HG03342 (cell line): ENCODE results near the gene DUSP10.
A peak's percentile ranks its signal among the peaks of the same experiment; 100 is the strongest.

Source experiments
- ATAC-seq: cut with Tn5 transposase; IDR thresholded peaks from one replicate; pipeline ENCODE4 v1.9.1; 2021; ENCODE audit warnings: mild to moderate bottlenecking, moderate library complexity; ENCODE audit not compliant: unreplicated experiment

DUSP10 gene

DNA sequence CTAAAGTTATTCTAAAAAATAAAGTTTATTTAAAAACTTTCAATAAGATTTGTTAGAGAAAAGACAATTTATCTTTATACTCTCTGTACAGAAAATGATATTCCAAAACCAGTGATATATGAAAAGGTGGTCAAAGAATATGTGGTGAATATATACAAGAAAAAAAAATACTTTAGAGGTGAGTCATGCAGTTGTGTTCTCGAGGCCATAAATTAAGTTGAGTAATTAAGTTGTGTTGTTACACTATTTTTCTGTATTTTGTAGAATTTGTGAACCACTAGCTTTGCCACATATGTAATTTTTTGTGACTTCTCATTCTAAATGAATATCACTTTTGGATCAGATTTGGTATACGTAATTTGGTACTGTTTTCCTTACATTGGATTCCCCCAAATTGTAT is 23.6 kb upstream of the DUSP10 start:
- no peak for ATAC-seq

DNA sequence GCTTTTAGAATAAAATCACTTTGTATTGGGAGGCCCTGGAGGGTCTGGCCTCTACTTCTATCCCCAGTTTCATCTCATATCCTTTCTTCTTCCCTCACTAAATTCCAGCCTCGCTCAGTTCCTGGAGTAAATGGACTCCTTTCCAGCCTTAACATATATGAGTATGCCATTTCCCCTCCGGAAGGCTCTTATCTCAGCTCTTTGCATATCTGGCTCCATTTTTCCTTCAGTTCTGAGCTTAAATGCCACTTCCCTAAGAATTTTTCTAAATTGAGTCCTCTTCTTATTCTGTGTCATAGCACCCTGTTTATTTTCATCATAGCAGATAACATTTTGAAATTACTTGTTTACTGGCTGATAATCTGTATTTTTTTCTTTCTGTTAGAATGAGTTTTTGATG is 20.2 kb upstream of the DUSP10 start:
- ATAC-seq: no peak

DNA sequence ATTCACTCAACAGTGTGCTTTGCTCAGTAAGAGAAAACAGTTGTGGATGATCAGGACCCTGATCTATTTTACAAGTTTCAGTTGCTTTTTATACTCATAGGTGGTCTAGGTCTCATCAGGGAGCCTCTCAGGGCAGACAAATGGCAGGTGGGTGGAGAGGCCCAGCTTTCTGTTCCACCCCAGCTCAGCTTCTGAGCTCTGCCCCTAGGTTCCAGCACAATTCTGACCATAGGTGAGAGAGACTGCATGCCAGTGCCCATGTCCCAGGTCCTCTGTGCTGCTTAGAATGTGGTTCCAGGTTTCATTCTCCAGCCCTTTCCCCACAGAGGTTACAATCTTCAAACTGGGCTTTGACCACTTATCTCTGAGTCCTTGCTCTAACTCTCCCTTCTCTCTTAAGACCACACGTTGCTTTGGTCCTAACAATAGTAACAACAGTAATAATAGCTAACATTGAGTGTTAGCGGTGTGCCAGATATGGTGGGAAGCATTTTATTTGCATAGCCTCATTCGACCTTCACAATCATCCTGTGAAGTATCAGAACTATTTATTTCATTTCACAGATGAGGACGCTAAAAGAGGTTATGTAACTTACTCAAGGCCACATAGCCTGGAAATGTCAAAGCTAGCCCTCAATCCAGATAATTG is 19.6 kb upstream of the DUSP10 start:
- ATAC-seq: peak; percentile 67

DNA sequence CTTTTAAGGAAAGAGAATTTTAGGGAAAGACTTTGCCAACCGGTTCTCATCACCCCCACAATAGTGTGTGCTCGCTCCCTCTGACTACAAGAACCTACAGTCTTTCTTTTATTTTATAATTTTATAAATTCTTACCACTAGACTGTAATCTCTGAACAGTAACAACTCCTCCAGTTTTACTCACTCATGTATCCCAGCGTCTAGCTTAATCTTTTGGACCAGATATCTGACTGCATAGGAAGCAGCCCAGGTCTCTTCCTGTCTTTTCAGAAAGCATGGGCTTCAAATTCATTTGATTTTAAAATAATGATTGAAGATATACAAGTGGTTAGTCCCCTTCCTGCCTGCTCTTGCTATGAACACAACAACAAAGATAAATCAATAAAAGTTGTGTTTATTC is 19.0 kb upstream of the DUSP10 start:
- ATAC-seq: peak; percentile 6

DNA sequence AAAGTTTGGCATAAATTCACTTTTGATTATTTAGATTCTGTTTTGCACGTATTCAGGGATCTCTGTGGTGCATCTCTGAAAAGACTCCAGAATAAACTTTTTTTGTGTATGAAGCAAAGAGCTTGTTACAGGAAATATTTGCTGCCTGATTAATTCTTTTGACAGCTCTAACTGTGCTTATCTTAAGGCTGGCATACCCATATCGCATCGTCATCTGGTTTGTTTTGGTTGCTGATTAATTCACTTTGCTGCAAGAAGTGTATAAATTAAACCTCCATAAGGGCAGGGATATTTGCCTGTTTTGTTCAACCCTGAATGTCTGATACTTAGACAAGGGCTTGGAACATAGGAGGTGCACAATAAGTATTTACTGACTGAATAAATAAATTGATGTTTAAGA is 17.5 kb upstream of the DUSP10 start:
- ATAC-seq: no peak

DNA sequence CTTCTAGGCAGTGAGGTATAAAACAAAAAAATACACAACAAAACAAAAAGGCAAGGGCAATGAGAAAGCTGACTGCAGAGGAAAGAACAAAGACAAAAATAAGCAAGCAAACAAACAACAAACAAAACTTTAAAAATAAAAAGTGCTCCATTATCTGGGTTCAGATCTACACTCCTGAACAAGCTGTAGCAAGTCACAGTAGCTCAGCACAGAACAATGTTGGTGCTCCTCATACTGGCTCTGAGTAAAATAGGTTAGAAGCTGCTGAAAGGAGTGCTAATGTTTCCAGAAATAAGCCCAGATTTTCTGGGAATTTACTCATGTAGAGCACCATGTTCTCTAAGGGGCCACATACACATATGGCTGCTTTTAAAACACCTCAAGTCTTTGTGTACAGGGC is 16.6 kb upstream of the DUSP10 start:
- no peak for ATAC-seq

DNA sequence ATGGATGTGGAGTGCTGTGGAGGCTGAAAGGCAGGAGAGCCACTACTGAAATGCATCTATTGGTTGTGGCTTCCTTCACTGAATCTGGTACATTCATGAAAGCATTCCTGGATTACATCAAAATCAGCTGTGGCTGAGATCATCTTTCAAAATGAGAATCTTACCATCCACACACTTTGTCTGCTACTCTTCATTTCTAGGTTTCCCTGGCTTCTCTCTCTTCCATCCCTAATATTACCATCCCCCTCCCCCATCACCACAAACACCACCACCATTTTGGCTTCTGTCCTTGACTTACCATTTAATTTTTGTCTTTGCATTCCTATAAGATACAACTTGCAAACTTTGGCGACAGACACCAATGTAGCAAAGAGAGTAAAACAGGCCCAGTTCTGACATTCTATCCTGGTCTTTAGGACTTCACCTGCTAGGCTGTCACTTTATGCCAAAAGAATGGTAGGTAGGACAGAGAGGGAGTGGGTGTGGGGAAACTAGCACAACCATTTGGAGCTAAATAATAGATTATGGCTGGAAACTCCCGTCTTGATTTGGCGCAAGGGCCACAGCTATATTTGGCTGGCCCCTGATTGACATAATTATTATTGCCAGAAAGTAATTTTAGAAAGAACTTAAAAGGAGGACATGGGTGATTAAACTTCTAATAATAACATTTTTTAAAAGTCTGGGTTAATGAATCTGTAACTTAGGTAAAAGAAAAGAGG is 15.1 kb upstream of the DUSP10 start:
- no peak for ATAC-seq

DNA sequence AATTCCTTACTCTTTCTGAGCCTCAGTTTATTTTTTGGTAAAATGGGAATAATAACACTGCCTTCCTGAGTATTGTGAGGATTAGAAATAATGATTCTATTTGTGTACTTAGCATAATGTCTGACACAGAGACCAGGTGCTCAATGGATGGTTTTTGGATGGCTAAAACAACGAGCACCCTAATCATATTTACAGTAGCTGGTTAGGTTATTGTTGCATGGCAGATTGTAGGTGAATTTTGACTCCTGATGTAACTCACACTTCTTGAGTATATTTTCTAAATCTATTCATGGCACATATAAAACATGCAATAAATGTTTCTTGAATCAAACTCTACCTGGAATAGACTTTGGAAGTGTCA is 11.9 kb upstream of the DUSP10 start:
- ATAC-seq: peak; percentile 23

DNA sequence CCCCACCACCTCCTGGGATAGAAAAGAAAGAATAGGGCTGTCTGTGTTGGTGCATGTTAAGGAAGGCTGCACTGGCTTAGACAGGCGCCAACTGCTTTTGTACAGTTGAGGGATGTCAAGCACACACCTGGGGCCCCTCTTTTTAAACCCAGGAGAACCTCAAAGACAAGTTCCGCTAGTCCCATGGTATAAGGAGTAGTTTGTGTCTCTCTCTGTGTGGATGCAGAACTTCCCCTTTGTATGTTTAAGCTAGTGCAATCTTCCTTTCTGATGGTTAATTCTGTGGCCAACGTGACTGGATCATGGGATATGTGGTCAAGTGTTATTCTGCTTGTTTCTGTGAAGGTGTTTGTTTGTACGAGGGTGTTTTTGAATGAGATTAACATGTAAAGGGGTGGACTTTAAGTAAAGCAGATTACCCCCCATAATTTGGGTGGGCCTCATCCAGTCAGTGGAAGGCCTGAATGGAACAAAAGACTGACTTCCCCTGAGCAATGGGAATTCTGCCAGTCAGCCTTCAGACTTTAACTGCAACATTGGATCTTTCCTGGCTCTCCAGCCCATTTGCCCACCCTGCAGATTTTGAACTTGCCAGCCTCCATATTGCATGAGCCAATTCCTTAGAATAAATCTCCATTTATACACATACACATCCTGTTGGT is 9.5 kb upstream of the DUSP10 start:
- no peak for ATAC-seq

DNA sequence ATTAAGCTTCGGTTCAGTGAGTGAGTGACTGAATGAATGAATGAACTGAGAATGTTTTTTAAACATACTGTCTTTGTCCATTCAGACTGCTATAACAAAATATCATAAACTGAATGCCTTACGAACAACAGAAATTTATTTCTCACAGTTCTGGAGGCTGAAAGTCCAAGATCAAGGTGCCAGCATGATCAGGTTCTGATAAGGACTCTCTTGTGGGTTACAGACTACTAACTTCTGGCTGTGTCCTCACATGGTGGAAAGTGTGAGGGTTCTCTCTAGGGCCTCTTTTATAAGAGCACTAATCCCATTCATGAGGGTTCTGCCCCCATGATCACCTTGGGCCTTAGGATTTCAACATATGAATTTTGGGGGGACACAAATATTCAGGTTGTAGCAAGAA is 7.1 kb upstream of the DUSP10 start:
- ATAC-seq: no peak

DNA sequence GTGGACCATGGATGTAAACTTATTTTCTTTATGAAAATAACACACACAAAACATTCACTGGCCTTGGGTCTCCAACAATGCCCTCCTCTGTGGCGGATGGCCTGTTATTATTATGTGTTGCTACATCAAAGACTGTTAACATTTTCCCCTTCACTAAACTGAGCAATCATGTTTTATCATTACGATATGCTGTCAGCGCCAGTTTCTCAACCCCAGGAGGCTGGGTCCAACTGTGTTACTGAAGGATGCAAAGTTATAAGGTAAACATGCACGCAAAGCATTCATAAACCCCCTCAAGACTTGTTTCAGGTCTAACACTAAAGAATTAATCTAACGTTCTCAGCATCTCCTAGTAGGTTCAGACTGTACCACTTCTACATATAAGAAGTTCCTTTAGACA is 6.0 kb upstream of the DUSP10 start:
- ATAC-seq: no peak

DNA sequence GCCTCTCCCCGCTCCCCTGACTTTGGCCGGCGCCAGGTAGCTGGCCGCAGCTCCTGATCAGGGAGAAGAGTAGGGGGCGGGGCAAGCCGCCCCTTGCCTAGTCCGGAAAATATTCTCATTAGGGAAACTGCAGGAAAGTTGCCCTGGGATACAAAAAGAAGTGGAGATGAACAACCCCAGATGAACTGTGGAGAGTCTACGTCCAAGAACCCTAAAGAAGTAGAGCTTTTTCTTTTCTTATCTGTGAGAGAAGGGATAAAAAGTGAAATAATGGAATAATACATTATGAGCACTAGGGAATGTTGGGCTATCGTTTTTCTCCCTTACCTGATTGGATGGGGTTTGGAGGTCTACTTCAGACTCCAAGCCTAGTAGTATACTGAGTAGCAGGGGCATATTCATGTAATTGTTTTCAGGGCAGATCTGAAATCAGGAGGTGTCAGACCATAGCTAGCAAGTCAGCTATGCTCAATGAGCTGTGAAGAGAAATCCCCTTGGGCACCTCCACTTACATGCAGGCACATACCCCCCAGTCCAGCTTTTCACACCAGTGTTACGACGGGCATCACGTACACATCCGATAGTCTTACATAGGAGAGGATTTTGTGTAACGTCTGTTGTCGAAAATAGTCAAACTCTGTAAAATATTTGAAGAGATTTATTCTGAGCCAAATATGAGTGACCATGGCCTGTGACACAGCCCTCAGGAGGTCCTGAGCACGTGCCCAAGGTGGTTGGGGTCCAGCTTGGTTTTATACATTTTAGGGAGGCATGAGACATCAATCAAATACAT is 1.7 kb upstream of the DUSP10 start:
- peak; percentile 11 for ATAC-seq

DNA sequence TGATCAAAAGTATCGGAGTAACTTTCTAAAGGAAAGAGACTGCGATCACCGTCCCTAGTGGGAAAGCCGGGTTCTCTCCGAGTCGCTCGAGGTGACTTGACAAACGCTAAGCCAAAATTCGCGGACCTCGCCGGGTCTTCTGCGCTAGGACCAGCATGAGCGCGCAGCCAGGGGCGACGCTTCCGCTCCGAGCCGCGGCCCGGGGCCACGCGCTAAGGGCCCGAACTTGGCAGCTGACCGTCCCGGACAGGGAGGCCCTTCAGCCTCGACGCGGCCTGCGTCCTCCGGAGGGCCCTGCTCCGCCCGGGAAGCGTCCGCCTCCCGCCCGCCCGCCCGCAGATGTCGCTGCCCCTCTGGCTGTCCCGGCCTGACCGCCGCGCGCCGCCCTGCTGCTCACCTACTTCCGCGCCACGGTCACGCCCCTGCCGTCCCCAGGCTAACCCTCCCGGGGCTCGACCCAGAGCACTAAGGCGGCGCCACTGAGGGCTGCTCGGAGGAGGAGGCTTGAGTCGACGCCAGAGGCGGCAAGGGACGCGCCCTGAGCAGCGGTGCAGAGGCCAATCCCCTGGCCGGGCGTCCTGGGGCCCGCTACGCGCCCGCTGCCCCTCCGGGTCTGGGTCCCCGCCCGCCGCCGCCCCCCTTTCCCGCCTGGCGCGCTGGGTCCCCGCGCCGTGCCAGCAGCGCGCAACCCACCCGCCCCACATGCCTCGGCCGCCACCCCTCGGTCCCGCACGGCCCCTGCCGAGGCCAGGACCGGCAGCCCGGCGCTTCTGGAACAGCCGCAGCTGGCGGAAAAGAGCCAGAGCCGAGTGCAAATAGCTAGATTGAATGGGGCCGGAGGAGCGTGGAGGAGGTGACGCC is 896 bp upstream of the DUSP10 start:
- ATAC-seq: peak; percentile 37

DNA sequence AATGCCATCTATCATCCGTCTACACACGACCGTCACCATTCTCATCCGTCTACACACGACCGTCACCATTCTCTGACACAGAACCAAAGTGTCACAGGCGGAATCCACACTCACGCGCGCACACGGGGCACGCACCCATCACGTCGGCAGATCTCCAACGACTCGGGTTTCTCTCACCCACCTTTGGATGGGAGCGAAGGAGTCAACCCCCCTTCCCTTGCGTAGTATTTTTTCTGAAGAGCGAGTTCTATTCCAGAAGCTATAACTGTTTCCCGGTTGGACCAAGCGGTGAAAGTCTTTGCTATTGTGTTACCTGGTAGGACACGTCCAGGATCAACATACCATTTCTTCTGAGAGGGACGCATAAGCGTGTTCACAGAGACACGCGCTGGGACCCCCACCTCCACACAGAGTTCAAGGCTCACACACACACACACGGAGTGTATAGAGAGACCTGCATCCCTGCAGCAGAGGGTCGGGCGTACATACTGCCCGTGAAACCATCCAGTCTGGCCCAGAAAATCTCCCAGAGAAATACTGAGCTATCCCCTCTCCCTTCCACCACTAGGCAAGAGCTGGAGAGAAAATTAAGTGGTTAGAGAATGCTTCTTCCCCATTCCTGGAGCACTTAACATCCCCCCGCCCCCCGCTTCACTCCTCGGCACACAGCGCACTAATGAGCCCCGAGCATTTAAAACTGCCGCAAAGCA is 741 bp downstream of the DUSP10 start:
- no peak for ATAC-seq

DNA sequence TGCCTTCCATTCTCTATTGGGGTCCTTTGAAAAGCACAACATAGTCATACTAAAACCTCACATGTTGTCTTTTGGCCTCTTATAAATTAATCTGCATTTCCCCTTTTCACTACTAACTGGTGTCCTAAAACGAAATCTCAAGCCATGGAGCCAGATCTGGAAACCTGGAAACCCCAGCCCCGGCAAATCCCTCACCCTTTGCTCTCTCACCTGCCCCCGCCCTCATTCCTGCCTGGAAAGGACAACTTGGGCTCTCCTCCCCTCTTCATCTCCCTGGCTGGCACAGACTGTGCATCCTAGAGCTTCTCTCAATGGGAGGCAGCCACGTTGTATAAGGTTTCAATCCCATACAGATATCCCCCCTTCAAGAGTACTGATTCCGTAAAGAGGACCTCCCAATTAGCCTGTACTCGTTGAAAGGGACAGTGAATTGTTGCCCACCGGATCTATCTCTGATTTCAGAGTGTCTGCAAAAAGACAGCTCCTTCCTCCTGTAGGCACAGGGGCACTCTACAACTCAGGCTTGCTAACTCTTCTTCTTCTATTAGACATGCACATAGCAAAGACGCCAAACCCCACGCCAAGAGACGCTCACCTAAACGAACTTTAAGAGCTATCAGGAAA is 1.4 kb downstream of the DUSP10 start:
- no peak for ATAC-seq

DNA sequence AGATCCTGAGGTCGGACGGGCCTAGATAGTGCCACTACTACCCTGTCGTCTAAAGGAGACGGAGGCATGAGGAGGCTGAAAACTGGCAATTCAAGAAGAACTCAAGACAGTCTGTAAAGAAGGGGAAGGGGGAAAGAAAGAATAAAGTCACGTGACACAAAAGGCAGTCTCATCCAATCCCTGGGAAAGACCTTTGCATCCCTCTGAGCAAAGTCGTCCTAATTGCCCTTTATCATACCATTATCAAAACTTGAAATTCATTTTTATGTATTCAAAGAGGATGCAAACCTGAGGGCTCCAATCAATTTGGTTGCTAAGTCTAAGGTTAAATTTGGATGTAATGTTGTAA is 2.2 kb downstream of the DUSP10 start:
- ATAC-seq: no peak

DNA sequence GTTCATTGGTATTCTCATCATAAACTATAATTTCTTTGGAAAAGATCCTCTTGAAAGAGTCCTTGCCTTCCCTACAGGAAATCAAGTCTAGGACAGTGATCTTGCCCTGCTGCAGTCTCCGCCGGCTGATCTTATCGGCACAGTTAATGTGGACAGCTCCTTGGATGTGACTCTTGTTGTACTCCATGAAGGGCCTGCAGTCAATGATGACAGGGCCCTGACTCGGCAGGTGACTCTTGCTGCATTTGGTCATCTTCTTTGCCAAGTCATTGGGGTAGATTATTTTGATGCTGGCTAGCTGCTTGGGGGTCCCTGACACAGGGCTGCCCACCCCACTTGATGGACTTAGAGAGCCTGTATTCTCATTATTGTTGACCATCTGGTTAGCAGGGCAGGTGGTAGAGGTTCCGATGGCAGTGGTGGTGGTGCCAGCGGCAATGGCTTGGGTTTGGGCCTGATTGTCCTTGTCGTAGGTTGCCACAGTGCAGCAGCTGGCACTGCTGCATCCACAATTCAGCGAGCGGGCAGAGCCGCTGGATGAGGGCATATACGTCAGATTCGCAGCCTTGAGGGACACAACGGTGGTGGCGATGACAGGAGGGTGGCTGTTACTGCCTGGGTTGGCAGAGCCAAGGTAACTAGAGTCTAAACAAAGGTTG is 2.7 kb downstream of the DUSP10 start:
- no peak for ATAC-seq

DNA sequence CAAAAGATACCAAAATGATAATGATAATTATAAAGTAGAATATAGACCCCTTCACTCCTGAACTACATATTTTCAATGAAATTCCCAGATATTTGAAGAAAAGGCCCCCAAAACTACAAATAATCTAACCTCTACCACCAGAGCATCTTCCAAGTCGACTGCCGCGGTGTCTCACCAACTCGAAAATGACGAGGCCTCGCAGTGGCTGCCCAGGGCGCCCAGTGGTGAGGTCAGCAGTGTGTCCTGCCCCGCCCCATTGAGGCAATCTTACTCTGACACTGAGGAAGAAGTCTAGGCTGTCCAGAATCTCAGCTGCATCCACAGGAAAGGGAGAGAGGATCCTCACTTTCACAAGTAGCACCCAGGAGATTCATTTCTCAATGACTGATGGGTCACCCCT is 5.2 kb downstream of the DUSP10 start:
- no peak for ATAC-seq

DNA sequence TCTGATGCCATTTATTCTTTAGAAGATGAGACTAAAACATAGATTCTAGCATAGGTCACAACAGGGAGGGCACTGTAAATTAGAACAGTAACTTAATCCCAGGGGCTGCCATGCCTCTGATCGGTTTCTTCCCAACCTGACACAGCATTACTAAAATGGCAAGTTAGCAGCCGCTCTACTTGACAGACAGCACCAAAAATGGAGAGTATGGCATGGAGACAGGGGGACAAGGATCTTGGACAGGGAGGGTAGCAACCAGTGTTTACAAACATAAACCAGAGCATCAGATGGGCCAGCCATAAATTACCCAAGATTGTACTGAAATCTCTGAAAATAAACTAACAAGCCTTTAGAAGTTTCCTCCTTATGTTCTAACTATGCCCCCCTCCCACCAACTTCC is 5.9 kb downstream of the DUSP10 start:
- ATAC-seq: no peak
